ENCODE results near the gene RNF168.
"Not testable (repeated sequence)": the region's sequence is repeated elsewhere in the genome, so short reads cannot be mapped to it uniquely, and the experiment has no call there.

The RNF168 gene

DNA sequence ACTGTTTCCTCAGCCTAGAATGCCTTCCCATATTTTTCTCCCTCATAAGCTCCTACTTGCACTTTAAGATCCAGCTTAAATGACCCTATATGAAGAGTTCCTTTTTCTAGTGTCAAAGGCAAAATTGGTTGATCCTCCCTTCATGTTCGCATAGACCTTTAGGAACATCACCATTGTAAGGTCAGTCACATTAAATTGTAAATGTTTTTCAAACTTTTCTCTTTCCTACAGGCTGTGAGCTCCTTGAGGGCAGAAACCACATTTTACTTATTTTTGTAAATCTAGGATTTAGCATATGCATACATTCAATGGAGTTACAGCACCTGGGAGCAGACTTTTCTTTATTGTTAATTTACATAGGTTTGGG lies 10.8 kb upstream of the RNF168 start:
- no peak for DNase-seq

DNA sequence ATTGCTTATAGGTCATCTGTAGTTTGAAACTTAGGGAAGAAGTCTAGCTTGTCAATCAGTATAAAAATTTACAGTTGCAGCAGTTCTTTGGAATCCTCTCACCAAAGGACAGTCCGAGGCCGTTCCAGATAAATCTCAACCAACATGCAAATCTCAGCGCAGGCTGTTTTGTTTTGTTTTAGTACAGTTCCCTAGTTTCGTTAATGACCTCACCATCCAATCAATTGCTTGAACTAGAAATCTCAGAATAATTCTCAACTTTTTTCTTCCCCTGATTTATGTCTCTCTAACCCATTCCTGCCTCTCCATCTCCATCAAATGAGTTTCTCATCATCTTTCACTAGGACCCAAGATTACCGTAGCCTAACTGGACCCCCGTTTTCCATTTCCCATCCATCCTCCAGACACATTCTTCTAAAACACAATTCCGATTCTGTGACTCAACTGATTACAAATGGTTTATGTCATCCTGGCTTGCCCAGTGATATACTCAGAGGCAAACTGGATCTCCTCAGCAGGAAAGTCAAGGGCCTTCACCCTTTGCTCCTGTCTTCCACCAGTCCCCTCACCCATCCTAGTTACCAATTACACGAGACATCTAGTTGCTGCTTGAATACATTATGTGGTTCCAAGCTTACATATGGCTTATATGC lies 10.3 kb upstream of the RNF168 start:
- DNase-seq = no peak

- DNase-seq = not testable (repeated sequence)
These were observed 8.3 kb upstream of the RNF168 start for GRCh38 chr3:196511646-196512425.

DNA sequence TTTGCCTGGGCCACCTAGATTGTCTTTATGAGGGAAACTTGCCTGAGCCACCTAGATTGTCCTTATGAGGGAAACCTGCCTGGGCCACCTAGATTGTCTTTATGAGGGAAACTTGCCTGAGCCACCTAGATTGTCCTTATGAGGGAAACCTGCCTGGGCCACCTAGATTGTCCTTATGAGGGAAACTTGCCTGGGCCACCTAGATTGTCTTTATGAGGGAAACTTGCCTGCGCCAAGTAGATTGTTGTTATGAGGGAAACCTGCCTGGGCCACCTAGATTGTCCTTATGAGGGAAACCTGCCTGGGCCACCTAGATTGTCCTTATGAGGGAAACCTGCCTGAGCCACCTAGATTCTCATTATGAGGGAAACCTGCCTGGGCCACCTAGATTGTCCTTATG lies 7.5 kb upstream of the RNF168 start:
- not testable (repeated sequence) for DNase-seq

DNA sequence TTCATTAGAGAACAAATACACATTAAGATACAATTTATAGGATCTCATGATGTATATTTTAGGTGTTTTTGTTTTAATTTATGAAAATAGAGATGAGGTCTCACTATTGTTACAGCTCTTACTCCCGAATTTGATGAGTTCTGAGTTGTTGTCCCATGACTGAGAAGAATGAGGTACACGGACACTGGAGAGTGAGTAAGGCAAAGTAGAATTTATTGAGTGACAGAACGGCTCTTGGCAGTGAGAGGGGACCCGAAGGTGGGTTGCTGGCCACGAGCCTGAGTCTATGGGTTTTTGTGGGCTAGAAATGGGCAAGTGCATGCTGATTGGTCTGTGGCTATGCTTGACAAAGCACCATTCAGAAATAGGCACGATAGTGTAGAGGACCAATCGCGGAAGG lies 3.1 kb upstream of the RNF168 start:
- no peak for DNase-seq

DNA sequence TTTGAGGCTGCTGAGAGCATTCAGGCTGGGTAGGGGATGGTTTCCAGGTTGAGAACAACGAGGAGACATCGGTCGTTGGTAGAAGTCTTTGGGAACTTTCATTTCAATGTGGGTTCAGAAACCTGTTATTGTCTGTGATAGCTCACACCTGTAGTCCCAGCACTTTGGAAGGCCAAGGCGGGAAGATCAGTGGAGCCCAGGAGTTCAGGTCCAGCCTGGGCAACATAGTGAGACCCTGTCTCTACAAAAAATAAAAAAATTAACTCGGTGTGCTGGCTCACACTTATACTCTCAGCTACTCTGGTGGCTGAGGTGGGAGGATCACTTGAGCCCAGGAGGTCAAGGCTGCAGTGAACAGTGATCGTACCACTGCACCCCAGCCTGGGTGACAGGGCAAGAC lies 988 bp upstream of the RNF168 start:
- DNase-seq = no peak

- not testable (repeated sequence) for DNase-seq
These were observed 470 bp upstream of the RNF168 start for GRCh38 chr3:196504077-196504398.

DNA sequence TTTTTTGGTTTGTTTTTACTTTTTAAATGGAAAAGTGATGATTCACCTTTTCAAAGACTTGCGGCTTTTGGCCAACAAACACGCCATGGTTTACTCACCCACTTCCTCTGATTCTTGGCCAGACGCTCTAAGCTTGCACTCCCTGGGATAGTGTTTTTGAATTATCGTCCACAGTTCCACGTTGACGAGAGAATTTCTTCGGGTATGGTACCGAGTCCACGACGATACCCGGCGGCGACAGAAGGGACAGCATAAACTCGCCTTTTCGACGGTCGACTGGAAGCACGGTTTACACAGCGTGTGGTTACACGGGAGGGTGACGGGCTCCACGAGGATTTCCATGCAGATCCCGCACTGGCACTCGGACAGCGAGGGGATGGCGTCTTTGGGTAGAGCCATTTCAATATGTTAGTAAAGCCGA lies 783 bp downstream of the RNF168 start:
- DNase-seq = no peak

GRCh38 chr3:196501316-196502044 lies 2.1 kb downstream of the RNF168 start:
- DNase-seq = no peak

- DNase-seq = no peak
These were observed 3.6 kb downstream of the RNF168 start for GRCh38 chr3:196499807-196500524.

- no peak for DNase-seq
These were observed 4.5 kb downstream of the RNF168 start for GRCh38 chr3:196499061-196499460.

- no peak for DNase-seq
These were observed 5.3 kb downstream of the RNF168 start for GRCh38 chr3:196498297-196498696.

DNA sequence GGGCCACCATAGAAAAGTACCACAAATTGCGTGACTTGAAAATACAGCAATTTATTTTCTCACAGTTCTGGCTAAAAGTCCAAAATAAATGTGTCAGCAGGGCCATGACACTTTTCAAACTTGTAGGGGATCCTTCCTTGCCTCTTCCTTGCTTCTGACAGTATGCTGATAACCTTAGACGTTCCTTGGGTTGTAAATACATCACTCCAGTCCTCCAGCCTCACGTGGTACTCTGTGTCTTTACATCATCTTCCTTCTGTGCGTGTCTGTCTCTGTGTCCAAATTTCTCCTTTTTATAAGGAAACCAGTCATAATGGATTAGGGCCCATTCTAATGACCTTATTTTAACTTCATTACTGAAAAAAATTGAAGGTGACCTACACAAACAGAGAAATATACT lies 7.4 kb downstream of the RNF168 start:
- DNase-seq = no peak

GRCh38 chr3:196493292-196493691 lies 10.3 kb downstream of the RNF168 start:
- no peak for DNase-seq

DNA sequence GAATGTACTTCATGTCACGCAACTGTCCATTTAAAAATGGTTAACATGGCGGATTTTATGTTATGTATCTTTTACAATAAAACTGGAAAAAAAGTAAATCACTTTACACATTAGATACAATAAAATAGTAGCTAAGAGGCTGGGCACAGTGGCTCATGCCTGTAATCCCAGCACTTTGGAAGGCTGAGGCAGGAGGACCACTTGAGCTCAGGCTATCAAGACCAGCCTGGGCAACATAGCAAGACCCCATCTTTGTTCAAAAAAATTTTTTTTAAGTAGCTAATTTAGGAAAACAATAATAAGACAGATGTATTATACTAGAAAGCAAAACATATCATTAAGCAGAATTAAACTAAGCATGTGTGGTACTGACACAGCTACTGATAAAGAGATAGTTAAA lies 11.5 kb downstream of the RNF168 start:
- no peak for DNase-seq

DNA sequence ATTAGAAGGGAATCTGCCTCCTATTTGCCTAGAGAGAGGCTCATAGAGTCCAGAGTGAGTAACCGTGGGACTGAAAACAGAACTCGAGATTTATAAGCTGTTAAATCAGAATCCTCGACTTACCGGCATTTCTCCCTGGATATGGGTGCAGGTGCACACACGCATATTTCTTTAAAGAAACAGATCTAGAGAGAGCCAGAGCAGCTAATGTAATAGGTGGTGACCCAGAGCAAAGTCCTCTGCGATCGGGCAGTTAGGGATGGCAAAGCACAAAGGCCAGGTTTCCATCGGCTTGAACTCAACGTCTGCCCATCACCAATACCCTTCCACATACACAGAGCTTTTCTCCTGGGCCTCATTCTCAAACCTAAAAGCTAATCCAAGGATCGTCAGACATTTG lies 13.8 kb downstream of the RNF168 start:
- DNase-seq = no peak

DNA sequence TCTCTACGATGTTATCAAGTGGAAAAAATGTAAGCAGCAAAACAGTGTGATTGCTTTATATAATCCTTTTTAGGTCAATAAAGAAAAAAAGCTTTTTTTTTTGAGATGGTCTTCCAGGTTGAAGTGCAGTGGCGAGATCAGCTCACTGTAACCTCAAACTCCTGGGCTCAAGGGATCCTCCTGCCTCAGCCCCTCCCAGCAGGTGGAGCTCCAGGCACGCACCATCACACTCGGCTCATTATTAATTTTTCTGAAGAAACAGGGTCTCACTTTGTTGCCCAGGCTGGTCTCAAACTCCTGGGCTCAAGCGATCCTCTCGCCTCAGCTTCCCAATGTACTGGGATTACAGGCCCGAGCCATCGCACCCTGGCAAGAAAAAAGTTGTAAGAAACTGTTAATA lies 17.3 kb downstream of the RNF168 start:
- no peak for DNase-seq

DNA sequence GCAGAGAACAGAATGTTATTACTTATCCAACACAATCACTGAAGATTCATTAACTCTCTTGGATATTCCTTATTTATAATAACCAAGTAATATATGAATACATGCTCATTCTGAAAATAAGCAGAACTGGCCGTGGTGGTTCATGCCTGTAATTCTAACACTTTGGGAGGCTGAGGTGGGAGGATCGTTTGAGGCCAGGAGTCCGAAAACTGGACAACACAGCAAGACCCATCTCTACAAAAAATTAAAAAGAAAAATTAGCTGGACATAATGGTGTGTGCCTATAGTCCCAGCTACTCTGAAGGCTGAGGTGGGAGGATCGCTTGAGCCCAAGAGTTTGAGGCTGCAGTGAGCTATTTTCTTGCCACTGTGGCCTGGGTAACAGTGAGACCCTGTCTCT lies 25.9 kb downstream of the RNF168 start:
- DNase-seq = no peak

GRCh38 chr3:196472286-196472685 lies 31.3 kb downstream of the RNF168 start:
- no peak for DNase-seq

DNA sequence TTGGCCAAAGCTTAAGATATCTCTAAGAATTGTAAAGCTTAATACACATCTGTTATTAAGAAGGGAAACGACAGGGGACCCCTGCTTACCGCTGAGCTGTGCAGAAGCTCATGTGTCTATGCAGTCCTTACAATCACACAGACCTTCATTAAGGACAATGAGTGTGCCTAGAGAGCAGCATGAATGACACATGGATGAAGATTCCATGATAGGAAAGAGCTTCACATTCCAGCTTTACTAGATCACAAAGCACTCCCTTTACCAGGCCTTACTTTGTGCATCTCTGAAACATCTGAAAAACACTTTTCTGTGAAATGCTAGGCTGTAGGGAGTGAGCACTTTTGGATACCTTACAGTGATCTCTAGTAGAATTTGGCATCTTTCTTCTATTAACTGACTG lies 32.0 kb downstream of the RNF168 start:
- DNase-seq = no peak

- not testable (repeated sequence) for DNase-seq
These were observed 33.4 kb downstream of the RNF168 start for GRCh38 chr3:196470182-196470581.

DNA sequence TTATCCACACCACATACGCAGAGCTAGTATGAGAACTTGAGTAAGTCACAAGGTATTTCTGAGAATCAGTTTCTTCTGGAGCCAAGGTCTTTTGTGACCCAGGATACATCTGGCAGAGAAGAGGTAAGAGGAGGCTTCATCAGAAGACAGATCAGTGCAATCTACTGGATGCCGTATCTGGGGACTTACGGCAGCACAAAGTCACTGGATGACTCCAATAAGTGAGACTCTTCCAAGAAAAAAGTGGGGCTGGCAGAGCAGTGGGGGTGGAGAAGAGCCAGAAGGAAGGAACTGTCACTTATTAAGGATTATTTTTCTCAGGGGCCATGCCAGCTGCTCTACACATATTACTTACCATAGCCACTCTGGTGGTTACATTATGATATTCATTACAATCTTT lies 39.8 kb downstream of the RNF168 start:
- DNase-seq = no peak

- DNase-seq = no peak
These were observed 40.2 kb downstream of the RNF168 start for GRCh38 chr3:196463478-196463756.

Measured in activated gamma-delta T cell (primary cell).